Measurements from ENCODE around the gene UBE2A.

DNA sequence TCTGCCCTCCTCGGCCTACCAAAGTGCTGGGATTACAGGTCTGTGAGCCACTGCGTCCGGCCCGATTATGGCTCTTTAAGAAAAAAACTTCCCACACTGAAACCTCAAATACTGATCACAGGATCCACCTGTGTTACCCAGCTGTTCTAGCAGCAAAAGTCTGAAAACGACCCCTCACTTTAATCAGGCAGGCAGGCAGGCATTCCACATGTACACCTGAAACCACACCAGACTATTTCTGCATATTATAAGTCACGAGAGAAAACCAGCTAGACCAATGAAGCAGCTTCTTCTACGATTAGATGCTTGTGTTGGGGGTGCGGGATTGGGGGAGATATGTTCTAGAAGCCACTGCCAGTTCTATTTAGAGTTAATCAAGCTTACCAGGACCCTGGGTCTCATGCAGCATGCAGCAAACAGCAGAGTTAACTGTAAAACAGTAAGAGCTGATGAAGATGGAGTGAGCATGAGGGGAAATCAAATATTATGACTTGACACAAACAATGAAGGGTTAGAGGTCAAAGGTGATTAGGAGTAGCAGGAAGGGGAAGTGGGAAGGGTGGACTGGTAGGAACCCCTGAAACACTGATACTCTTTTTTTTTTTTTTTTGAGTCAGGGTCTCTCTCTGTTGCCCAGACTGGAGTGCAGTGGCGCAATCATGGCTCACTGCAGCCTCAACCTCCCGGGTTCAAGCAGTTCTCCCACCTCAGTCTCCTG is 50.7 kb downstream of the UBE2A start:
- TF ChIP-seq POLR2A (IDR thresholded peaks at IDR 0.05; ENCODE audit: low read depth, low read length) (no peak), POLR2AphosphoS5 (IDR thresholded peaks at IDR 0.05; ENCODE audit: low read depth, low read length) (no peak)

All from GM12891 (cell line).